Activated CD4-positive, alpha-beta T cell treated with anti-CD3 and anti-CD28 coated beads for 36 hours (primary cell): ENCODE measurements around the gene PLXNA1. TPM values are rescaled to one million over a fixed set of nuclear protein-coding genes. Genes with fewer than 3 reads are reported as not detected.

Experiments
- ATAC-seq: fragments of 200-7000 bp; cut with Tn5 transposase; one replicate; pipeline ENCODE4 v1.10.0; 2021; ENCODE audit warnings: mild to moderate bottlenecking, moderate library complexity
- CTCF ChIA-PET: fragments of 350-600 bp; sonication (Branson Sonifier 250); formaldehyde crosslinking; loops from one replicate; lab custom pipeline; 2021; ENCODE audit warnings: antibody characterized with exemption; lab: Charles Lee
- POLR2A ChIA-PET: fragments of 350-600 bp; sonication (Branson Sonifier 250); formaldehyde crosslinking; loops from one replicate; lab custom pipeline; 2021; ENCODE audit warnings: antibody characterized with exemption, inconsistent platforms; lab: Charles Lee
- DNase-seq: peaks from one replicate; pipeline ENCODE4 v3.0.0-alpha.2; 2020
- H3K27ac Mint-ChIP-seq: one replicate; pipeline ENCODE4 v1.8.0; 2021; ENCODE audit warnings: mixed read lengths
- H3K27me3 Mint-ChIP-seq: one replicate; pipeline ENCODE4 v1.8.0; 2021; ENCODE audit warnings: mixed read lengths
- H3K36me3 Mint-ChIP-seq: one replicate; pipeline ENCODE4 v1.8.0; 2021; ENCODE audit warnings: low read depth, mixed read lengths
- H3K4me1 Mint-ChIP-seq: one replicate; pipeline ENCODE4 v1.8.0; 2021; ENCODE audit warnings: mixed read lengths
- H3K4me3 Mint-ChIP-seq: one replicate; pipeline ENCODE4 v1.8.0; 2021; ENCODE audit warnings: mild to moderate bottlenecking, moderate library complexity, mixed read lengths
- H3K9me3 Mint-ChIP-seq: one replicate; pipeline ENCODE4 v1.8.0; 2021; ENCODE audit warnings: low read depth, mixed read lengths
- intact Hi-C, 2 experiments: fragments of 100-400 bp; cut with DNase I in 1 of 2; cut with micrococcal nuclease in 1 of 2; formaldehyde crosslinking; loops; one replicate each; pipeline versions ENCODE4 v1.14.2 to v1.15.1; 2022 to 2024; cut with DNase I, micrococcal nuclease
- total RNA-seq, 2 experiments: library from RNA; stranded (reverse); gene quantifications; one replicate each; pipeline ENCODE4 v1.2.3, GENCODE V29; 2021

Gene PLXNA1
- total RNA-seq, 2 experiments from 2014 or later, result 6.7 to 8.8 TPM

- intact Hi-C loops, result no loop called here
- H3K4me3 Mint-ChIP-seq, result no peak overlapping the region
- ChIA-PET CTCF (no interaction called here), POLR2A (no interaction called here)
- peaks cover 2% of the 10 kb centered on the region for H3K36me3 Mint-ChIP-seq
- no peaks in the 10 kb centered on the region for H3K27me3 Mint-ChIP-seq
- DNase-seq (no peak), ATAC-seq (no peak)
- no peak overlapping the region for H3K27ac Mint-ChIP-seq
- no peaks in the 10 kb centered on the region for H3K9me3 Mint-ChIP-seq
- peaks cover 4% of the 10 kb centered on the region for H3K4me1 Mint-ChIP-seq
These were observed 38.6 kb upstream of the PLXNA1 start for GRCh38 chr3:126944089-126944965.

GRCh38 chr3:126945171-126945721, 37.7 kb upstream of the PLXNA1 start:
- Mint-ChIP-seq H3K27me3 (no peaks in the 10 kb centered on the region), H3K36me3 (peaks cover 2% of the 10 kb centered on the region), H3K4me1 (peaks cover 4% of the 10 kb centered on the region), H3K9me3 (no peaks in the 10 kb centered on the region), H3K4me3 (no peak overlapping the region), H3K27ac (no peak overlapping the region)
- intact Hi-C loops, result no loop called here
- ATAC-seq (no peak), DNase-seq (no peak)
- ChIA-PET POLR2A (no interaction called here), CTCF (no interaction called here)

GRCh38 chr3:126945891-126946290, 37.0 kb upstream of the PLXNA1 start:
- intact Hi-C loops, result no loop called here
- H3K4me3 Mint-ChIP-seq, result no peak overlapping the region
- H3K9me3 Mint-ChIP-seq, result no peaks in the 10 kb centered on the region

GRCh38 chr3:126946405-126946804, 36.5 kb upstream of the PLXNA1 start:
- no peaks in the 10 kb centered on the region for H3K27me3 Mint-ChIP-seq
- intact Hi-C loops, result no loop called here
- peaks cover 2% of the 10 kb centered on the region for H3K36me3 Mint-ChIP-seq
- H3K9me3 Mint-ChIP-seq, result no peaks in the 10 kb centered on the region
- ChIA-PET CTCF (no interaction called here), POLR2A (interaction anchor here (0.6 kb wide), 1 partner anchor 54 kb away, joined by 3 read pairs; no protein-coding TSS in a partner anchor)
- peaks cover 4% of the 10 kb centered on the region for H3K4me1 Mint-ChIP-seq
- ATAC-seq (no peak), DNase-seq (no peak)
- no peak overlapping the region for H3K27ac Mint-ChIP-seq
- no peak overlapping the region for H3K4me3 Mint-ChIP-seq

More at GRCh38 chr3:126945891-126946290, 37.0 kb upstream of the PLXNA1 start:
- POLR2A ChIA-PET, result interaction anchor here (0.6 kb wide), 1 partner anchor 53 kb away, joined by 3 read pairs; no protein-coding TSS in a partner anchor
- CTCF ChIA-PET, result no interaction called here
- DNase-seq, result no peak
- ATAC-seq, result no peak
- Mint-ChIP-seq H3K27ac (no peak overlapping the region), H3K4me1 (peaks cover 4% of the 10 kb centered on the region), H3K27me3 (no peaks in the 10 kb centered on the region), H3K36me3 (peaks cover 2% of the 10 kb centered on the region)

GRCh38 chr3:126947429-126947828, 35.5 kb upstream of the PLXNA1 start:
- intact Hi-C loops, result no loop called here
- ATAC-seq (no peak), DNase-seq (no peak)
- Mint-ChIP-seq H3K27me3 (no peaks in the 10 kb centered on the region), H3K9me3 (no peaks in the 10 kb centered on the region), H3K27ac (no peak overlapping the region), H3K36me3 (peaks cover 2% of the 10 kb centered on the region), H3K4me3 (no peak overlapping the region), H3K4me1 (peaks cover 4% of the 10 kb centered on the region)
- ChIA-PET POLR2A (no interaction called here), CTCF (no interaction called here)

GRCh38 chr3:126948980-126949535, 33.9 kb upstream of the PLXNA1 start:
- POLR2A ChIA-PET, result no interaction called here
- H3K4me1 Mint-ChIP-seq, result peaks cover 4% of the 10 kb centered on the region
- DNase-seq (no peak), ATAC-seq (no peak)
- H3K27me3 Mint-ChIP-seq, result no peaks in the 10 kb centered on the region
- CTCF ChIA-PET, result interaction anchor here (0.7 kb wide), 1 partner anchor 162 kb away, joined by 3 read pairs; no protein-coding TSS in a partner anchor
- no peaks in the 10 kb centered on the region for H3K9me3 Mint-ChIP-seq
- H3K36me3 Mint-ChIP-seq, result peaks cover 2% of the 10 kb centered on the region
- H3K4me3 Mint-ChIP-seq, result no peak overlapping the region
- intact Hi-C loops, result no loop called here
- H3K27ac Mint-ChIP-seq, result no peak overlapping the region

- DNase-seq, result no peak
- H3K4me1 Mint-ChIP-seq, result peaks cover 4% of the 10 kb centered on the region
- intact Hi-C loops, result no loop called here
- no peak for ATAC-seq
- ChIA-PET CTCF (interaction anchor here (0.7 kb wide), 1 partner anchor 241 kb away, joined by 3 read pairs; no protein-coding TSS in a partner anchor), POLR2A (no interaction called here)
- H3K27me3 Mint-ChIP-seq, result no peaks in the 10 kb centered on the region
- no peak overlapping the region for H3K4me3 Mint-ChIP-seq
- no peaks in the 10 kb centered on the region for H3K9me3 Mint-ChIP-seq
- H3K36me3 Mint-ChIP-seq, result peaks cover 2% of the 10 kb centered on the region
- H3K27ac Mint-ChIP-seq, result no peak overlapping the region
These were observed 31.4 kb upstream of the PLXNA1 start for GRCh38 chr3:126951561-126951960.

GRCh38 chr3:126952261-126952982, 30.5 kb upstream of the PLXNA1 start:
- H3K9me3 Mint-ChIP-seq, result no peaks in the 10 kb centered on the region
- no peak overlapping the region for H3K4me3 Mint-ChIP-seq
- intact Hi-C loops, result no loop called here
- no peak for ATAC-seq
- H3K4me1 Mint-ChIP-seq, result peaks cover under 1% of the 10 kb centered on the region
- H3K27ac Mint-ChIP-seq, result no peak overlapping the region
- H3K36me3 Mint-ChIP-seq, result peaks cover 2% of the 10 kb centered on the region
- no peak for DNase-seq
- POLR2A ChIA-PET, result no interaction called here
- H3K27me3 Mint-ChIP-seq, result no peaks in the 10 kb centered on the region
- CTCF ChIA-PET, result interaction anchor here (0.7 kb wide), 1 partner anchor 242 kb away, joined by 3 read pairs; no protein-coding TSS in a partner anchor

- intact Hi-C loops, result no loop called here
- Mint-ChIP-seq H3K4me1 (no peaks in the 10 kb centered on the region), H3K9me3 (no peaks in the 10 kb centered on the region), H3K36me3 (peaks cover 2% of the 10 kb centered on the region), H3K27ac (no peak overlapping the region), H3K4me3 (no peak overlapping the region), H3K27me3 (no peaks in the 10 kb centered on the region)
- no peak for DNase-seq
- ChIA-PET CTCF (no interaction called here), POLR2A (no interaction called here)
- ATAC-seq, result no peak
These were observed 29.8 kb upstream of the PLXNA1 start for GRCh38 chr3:126952983-126953660.

- DNase-seq, result peak; percentile 25
These were observed 28.6 kb upstream of the PLXNA1 start for GRCh38 chr3:126954141-126954842.

More at GRCh38 chr3:126954141-126954842, 28.6 kb upstream of the PLXNA1 start:
- Mint-ChIP-seq H3K9me3 (no peaks in the 10 kb centered on the region), H3K4me3 (no peak overlapping the region), H3K27ac (no peak overlapping the region), H3K4me1 (no peaks in the 10 kb centered on the region), H3K36me3 (no peaks in the 10 kb centered on the region), H3K27me3 (no peaks in the 10 kb centered on the region)
- intact Hi-C loops, result no loop called here
- ATAC-seq, result peak; percentile 95
- ChIA-PET CTCF (no interaction called here), POLR2A (no interaction called here)
